Left lung (tissue), 10 donors: ENCODE measurements around the gene NRIP2. TPM values are rescaled to one million over a fixed set of nuclear protein-coding genes. Genes with fewer than 3 reads are reported as not detected.

Experiments used
- ATAC-seq: fragments of 200-7000 bp; cut with Tn5 transposase; one replicate; pipeline ENCODE4 v1.9.1; 2020; ENCODE audit warnings: moderate library complexity
- DNase-seq, 4 donors: peaks; one replicate each; pipeline ENCODE4 v3.0.0-alpha.2; 2013 to 2020
- H3K27ac ChIP-seq, 2 donors: fragments of 200-600 bp; sonication (generic) in 1 of 2; one replicate each; pipeline versions ENCODE4 v1.5.0 to v1.8.0; 2020 to 2021
- H3K27me3 ChIP-seq, 2 donors: fragments of 200-600 bp; sonication (generic) in 1 of 2; one replicate each; pipeline versions ENCODE4 v1.5.0 to v1.8.0; 2020 to 2021
- H3K36me3 ChIP-seq, 2 donors: fragments of 200-600 bp; sonication (generic) in 1 of 2; one replicate each; pipeline versions ENCODE4 v1.5.0 to v1.8.0; 2020 to 2021
- H3K4me1 ChIP-seq, 2 donors: fragments of 200-600 bp; one replicate each; pipeline ENCODE4 v1.8.0; 2021
- H3K4me3 ChIP-seq, 2 donors: fragments of 200-600 bp; sonication (generic) in 1 of 2; one replicate each; pipeline versions ENCODE4 v1.5.0 to v1.8.0; 2020 to 2021; ENCODE audit warnings: mild to moderate bottlenecking in 1 of 2
- H3K9me3 ChIP-seq, 2 donors: fragments of 200-600 bp; sonication (generic) in 1 of 2; one replicate each; pipeline versions ENCODE4 v1.5.0 to v1.8.0; 2020 to 2021
- CTCF ChIP-seq, 2 donors: fragments of 200-600 bp; sonication (generic) in 1 of 2; IDR thresholded peaks; one replicate each; pipeline versions ENCODE4 v1.5.0 to v1.8.0; 2021; ENCODE audit warnings: antibody characterized with exemption in 2 of 2
- intact Hi-C, 2 donors: fragments of 100-400 bp; cut with DNase I; formaldehyde crosslinking; loops; one replicate each; pipeline versions ENCODE4 v1.11.2 to v1.14.2; 2022
- polyA plus RNA-seq, 6 donors: library from polyadenylated mRNA; unstranded; fragments of 120-200 nt; gene quantifications; one replicate each; pipeline ENCODE4 v1.2.1, GENCODE V29; 2013; ENCODE audit not compliant: insufficient read length in 6 of 6
- total RNA-seq, 2 donors: library from RNA; stranded (reverse); fragmentation: NEBNext Ultra II Directional; extraction: Animal tissue kit (Norgen Biotek cat#: 25700); gene quantifications; one replicate each; pipeline ENCODE4 v1.2.1, GENCODE V29; 2021
- donor health status: DM: no; HTN: yes; CAD: no.
- donor health status: DM: no; HTN: no; CAD: no.

The NRIP2 gene
- total and polyA plus RNA-seq, 8 donors, result 0.79 to 8.1 (median 7.1) TPM

GRCh38 chr12:2779281-2779680 is 55.6 kb downstream of the NRIP2 start:
- no peaks in the 10 kb centered on the region for H3K9me3 ChIP-seq
- no peak for ATAC-seq
- no peak overlapping the region for H3K27ac ChIP-seq
- TF ChIP-seq CTCF (IDR thresholded peaks at IDR 0.05), result no peak
- peaks cover 0 to 8% of the 10 kb centered on the region in 2 donors for H3K4me1 ChIP-seq
- no peak for DNase-seq
- no peak overlapping the region for H3K4me3 ChIP-seq
- H3K27me3 ChIP-seq, result peaks cover 7 to 21% of the 10 kb centered on the region in 2 donors
- intact Hi-C loops, result no loop called here
- no peaks in the 10 kb centered on the region for H3K36me3 ChIP-seq

- intact Hi-C loops, result no loop called here
- no peak for TF ChIP-seq CTCF (IDR thresholded peaks at IDR 0.05)
- DNase-seq (no peak), ATAC-seq (no peak)
- no peaks in the 10 kb centered on the region for H3K36me3 ChIP-seq
- no peaks in the 10 kb centered on the region for H3K4me1 ChIP-seq
- no peaks in the 10 kb centered on the region for H3K9me3 ChIP-seq
- H3K4me3 ChIP-seq, result no peak overlapping the region
- H3K27ac ChIP-seq, result no peak overlapping the region
- H3K27me3 ChIP-seq, result no peaks in the 10 kb centered on the region
Observed at GRCh38 chr12:2776129-2776806, 58.6 kb downstream of the NRIP2 start.

GRCh38 chr12:2775431-2775830 is 59.4 kb downstream of the NRIP2 start:
- ATAC-seq, result no peak
- H3K27ac ChIP-seq, result no peak overlapping the region
- no peaks in the 10 kb centered on the region for H3K9me3 ChIP-seq
- DNase-seq, result no peak
- no peak overlapping the region for H3K4me3 ChIP-seq
- TF ChIP-seq CTCF (IDR thresholded peaks at IDR 0.05), result no peak
- intact Hi-C loops, result no loop called here
- H3K27me3 ChIP-seq, result no peaks in the 10 kb centered on the region
- H3K4me1 ChIP-seq, result no peaks in the 10 kb centered on the region
- H3K36me3 ChIP-seq, result no peaks in the 10 kb centered on the region

Other genes with a start within 250 kb of the NRIP2 start
- gene FKBP4, start 40.1 kb downstream of the NRIP2 start, total RNA-seq, result 10 to 100 TPM; 48.1 to 80.9 TPM
- gene FKBP4, start 40.1 kb downstream of the NRIP2 start, polyA plus RNA-seq, result 100 to 1,000 TPM in 1 of 6 donors, 10 to 100 TPM in 5; 63.0 to 110 (median 91.9) TPM
- gene ITFG2, start 22.4 kb downstream of the NRIP2 start, total RNA-seq, result 10 to 100 TPM; 29.0 to 32.1 TPM
- gene ITFG2, start 22.4 kb downstream of the NRIP2 start, polyA plus RNA-seq, result 10 to 100 TPM; 60.4 to 77.9 (median 70.9) TPM
- not detected for gene TEX52, start 22.0 kb upstream of the NRIP2 start, total RNA-seq
- gene TEX52, start 22.0 kb upstream of the NRIP2 start, polyA plus RNA-seq, result 1 to 10 TPM; 1.9 to 4.6 (median 3.3) TPM
- gene FOXM1, start 42.1 kb upstream of the NRIP2 start, total RNA-seq, result 10 to 100 TPM in 1 of 2 donors, 1 to 10 TPM in 1; 4.7 to 16.5 TPM
- 10 to 100 TPM; 24.5 to 54.0 (median 30.7) TPM for gene FOXM1, start 42.1 kb upstream of the NRIP2 start, polyA plus RNA-seq
- 10 to 100 TPM; 11.7 to 19.0 TPM for gene RHNO1, start 42.2 kb upstream of the NRIP2 start, total RNA-seq
- 10 to 100 TPM; 30.0 to 44.4 (median 36.6) TPM for gene RHNO1, start 42.2 kb upstream of the NRIP2 start, polyA plus RNA-seq
- 10 to 100 TPM; 15.3 to 18.0 TPM for gene TULP3, start 55.9 kb upstream of the NRIP2 start, total RNA-seq
- 10 to 100 TPM; 33.0 to 41.0 (median 38.4) TPM for gene TULP3, start 55.9 kb upstream of the NRIP2 start, polyA plus RNA-seq
- 10 to 100 TPM; 21.8 to 34.1 TPM for gene TEAD4, start 124.4 kb upstream of the NRIP2 start, total RNA-seq
- 10 to 100 TPM; 12.2 to 17.7 (median 13.0) TPM for gene TEAD4, start 124.4 kb upstream of the NRIP2 start, polyA plus RNA-seq
- gene TSPAN9, start 242.3 kb upstream of the NRIP2 start, total RNA-seq, result 10 to 100 TPM; 35.6 to 36.8 TPM
- gene TSPAN9, start 242.3 kb upstream of the NRIP2 start, polyA plus RNA-seq, result 10 to 100 TPM; 77.2 to 98.6 (median 85.8) TPM